AG04449 (cell line): ENCODE measurements around the gene SFMBT1.
A peak's percentile ranks its signal among the peaks of the same experiment; 100 is the strongest.

Source experiments
- CTCF ChIA-PET: fragments of 350-600 bp; formaldehyde crosslinking; extraction: SDS; loops from one replicate; lab custom pipeline; 2021; ENCODE audit warnings: antibody characterized with exemption; lab: Yijun Ruan, JAX
- POLR2A ChIA-PET: fragments of 400-600, 350-600 bp; formaldehyde crosslinking; extraction: SDS; loops from one replicate; lab custom pipeline; 2020; ENCODE audit warnings: antibody characterized with exemption, inconsistent platforms; lab: Yijun Ruan, JAX
- DNase-seq: peaks from one replicate; pipeline ENCODE4 v3.0.0-alpha.2; 2010; ENCODE audit warnings: low read depth, low spot score
- H3K4me3 ChIP-seq: 2 replicates; pipeline ENCODE4 v1.5.1; 2011; ENCODE audit warnings: low read depth, mild to moderate bottlenecking, control low read depth, low read length
- TF ChIP-seq, protein P1 (sequence below): IDR thresholded peaks from one replicate; pipeline ENCODE4 v1.5.1; 2011; ENCODE audit warnings: mild to moderate bottlenecking, moderate library complexity, low read length, control low read depth, inconsistent platforms; ENCODE audit not compliant: insufficient read depth; ENCODE audit errors: missing control alignments

The SFMBT1 gene

DNA sequence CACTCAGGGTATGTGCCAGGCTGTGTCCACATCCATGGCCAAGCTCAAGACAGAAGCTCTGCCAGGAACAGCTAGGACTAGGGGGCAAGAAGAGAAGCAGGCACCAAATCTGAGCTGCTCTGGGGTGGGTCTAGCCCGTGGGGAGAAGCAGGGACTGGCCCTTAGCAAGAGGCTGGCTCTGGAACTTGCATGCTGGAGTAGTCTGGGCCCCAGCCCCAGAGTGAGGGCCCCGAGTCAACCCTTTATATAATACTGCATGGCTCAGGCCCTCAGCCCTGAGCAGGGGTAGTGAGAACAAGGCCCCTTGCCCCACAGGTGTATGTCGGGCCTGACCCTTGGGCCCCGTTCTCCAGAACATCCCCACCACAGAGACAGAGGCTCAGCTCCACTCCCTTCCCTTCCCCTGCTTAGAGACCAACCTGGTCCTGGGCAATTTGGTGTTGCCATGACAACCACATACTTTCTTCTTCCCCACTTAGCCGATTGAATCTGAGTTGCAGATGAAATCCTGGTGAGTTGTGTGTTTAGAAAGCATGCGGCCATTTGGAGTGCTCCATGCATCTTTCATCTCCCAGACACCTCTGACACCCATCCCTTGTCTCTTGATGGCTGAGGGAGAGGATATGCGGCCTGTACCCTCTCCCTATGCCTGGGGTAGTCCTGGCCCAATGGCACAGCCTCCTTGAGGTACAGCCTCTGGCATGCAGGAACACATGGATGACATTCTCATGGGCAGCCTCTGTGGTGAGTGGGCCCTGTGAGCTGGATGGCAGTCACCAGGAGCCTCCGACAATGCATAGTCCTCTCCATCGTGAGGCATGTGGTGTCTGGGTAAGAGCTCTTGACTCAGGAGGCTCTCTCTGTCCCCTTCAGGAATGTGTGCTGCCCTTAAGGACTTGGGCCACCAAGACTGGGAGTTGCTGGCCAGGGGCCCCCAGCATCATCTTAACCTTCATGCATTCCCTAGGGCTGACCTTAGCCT lies 29.2 kb upstream of the SFMBT1 start:
- CTCF ChIA-PET, result interaction anchor here (0.7 to 2.4 kb wide), 7 partner anchors 9 to 333 kb away, joined by 3 to 11 read pairs (median 3); no protein-coding TSS in a partner anchor
- POLR2A ChIA-PET, result no interaction called here
- DNase-seq, result no peak
- H3K4me3 ChIP-seq, result no peak overlapping the region
- TF ChIP-seq, protein P1, sequence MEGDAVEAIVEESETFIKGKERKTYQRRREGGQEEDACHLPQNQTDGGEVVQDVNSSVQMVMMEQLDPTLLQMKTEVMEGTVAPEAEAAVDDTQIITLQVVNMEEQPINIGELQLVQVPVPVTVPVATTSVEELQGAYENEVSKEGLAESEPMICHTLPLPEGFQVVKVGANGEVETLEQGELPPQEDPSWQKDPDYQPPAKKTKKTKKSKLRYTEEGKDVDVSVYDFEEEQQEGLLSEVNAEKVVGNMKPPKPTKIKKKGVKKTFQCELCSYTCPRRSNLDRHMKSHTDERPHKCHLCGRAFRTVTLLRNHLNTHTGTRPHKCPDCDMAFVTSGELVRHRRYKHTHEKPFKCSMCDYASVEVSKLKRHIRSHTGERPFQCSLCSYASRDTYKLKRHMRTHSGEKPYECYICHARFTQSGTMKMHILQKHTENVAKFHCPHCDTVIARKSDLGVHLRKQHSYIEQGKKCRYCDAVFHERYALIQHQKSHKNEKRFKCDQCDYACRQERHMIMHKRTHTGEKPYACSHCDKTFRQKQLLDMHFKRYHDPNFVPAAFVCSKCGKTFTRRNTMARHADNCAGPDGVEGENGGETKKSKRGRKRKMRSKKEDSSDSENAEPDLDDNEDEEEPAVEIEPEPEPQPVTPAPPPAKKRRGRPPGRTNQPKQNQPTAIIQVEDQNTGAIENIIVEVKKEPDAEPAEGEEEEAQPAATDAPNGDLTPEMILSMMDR, result no peak

DNA sequence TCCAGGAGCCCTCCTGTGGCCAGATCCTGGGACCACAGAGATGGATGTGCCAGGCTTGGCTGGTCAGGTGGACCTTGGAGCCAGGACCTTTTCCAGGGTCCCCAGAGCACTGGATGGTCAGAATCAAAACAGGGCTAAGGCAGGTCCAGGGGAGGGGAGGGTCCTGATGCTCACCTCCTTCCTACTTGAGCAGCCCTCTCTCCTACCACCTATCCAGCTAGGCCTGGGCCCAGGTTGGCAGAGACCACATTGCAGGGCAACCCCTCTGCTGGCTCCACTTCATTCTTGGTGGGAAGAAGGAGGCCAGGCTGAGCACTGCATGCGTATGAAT lies 28.5 kb upstream of the SFMBT1 start:
- POLR2A ChIA-PET, result no interaction called here
- CTCF ChIA-PET, result interaction anchor here (0.7 to 2.4 kb wide), 6 partner anchors 9 to 333 kb away, joined by 3 to 11 read pairs (median 3); no protein-coding TSS in a partner anchor
- no peak overlapping the region for H3K4me3 ChIP-seq
- no peak for DNase-seq
- TF ChIP-seq, protein P1, result no peak

GRCh38 chr3:53073553-53074365 lies 27.9 kb upstream of the SFMBT1 start:
- 0 out of 2 replicates have a peak overlapping the region, but pooled peaks have one; percentile 48 for H3K4me3 ChIP-seq
- POLR2A ChIA-PET, result no interaction called here
- no peak for DNase-seq
- TF ChIP-seq, protein P1, result no peak
- CTCF ChIA-PET, result interaction anchor here (0.5 to 2.4 kb wide), 13 partner anchors 10 to 354 kb away, joined by 3 to 11 read pairs (median 3); partner anchors contain the start of gene SFMBT1

DNA sequence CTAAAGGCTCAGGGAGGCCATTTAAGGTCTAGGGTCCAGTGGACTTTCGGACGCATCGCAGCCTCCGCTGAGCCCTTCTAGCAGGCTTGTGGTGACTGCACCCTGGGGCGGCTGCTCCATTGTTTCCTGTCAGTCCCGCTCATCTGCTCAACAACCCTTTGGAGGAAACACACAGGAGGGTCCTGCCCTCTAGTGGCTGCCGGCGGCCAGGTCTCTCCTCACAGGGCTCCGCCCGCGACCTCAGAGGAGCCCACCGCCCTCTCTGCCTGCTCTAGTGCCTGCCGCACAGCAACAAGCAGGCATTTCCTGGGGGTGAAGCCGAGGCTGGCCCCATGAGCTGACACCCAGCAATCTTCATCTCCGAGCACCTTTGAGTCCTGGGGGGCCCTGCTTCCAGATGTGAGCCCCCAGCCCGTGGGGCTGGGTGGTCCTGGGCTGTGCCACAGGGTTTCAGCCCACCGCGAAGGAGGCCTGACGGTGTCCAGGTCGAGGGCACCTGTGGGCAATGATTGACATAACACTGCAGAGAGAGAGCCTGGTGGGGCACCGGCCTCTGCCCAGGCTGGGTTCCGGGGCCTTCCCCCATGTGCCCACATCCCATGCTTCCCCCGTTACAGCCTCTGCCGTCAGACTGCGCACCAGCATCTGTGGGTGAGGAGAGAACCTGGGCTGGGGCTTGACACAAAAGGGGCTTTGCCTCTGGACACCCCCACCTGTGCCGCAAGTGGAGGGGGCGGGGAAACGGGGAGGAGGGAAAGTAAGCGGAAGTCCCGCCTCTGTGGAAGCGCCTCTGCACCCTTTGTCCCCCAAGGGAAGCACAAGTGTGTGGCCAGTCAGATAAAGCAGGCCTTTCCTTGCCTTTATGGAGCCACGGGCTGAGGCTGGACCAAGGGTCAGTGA lies 27.0 kb upstream of the SFMBT1 start:
- POLR2A ChIA-PET, result no interaction called here
- DNase-seq, result no peak
- TF ChIP-seq, protein P1, result peak; percentile 95
- peak overlapping the region; percentile 48 for H3K4me3 ChIP-seq
- CTCF ChIA-PET, result interaction anchor here (0.6 to 2.4 kb wide), 23 partner anchors 9 to 353 kb away, joined by 3 to 11 read pairs (median 4); partner anchors contain the start of gene SFMBT1

- TF ChIP-seq, protein P1, result no peak
- CTCF ChIA-PET, result interaction anchor here (0.5 to 2.3 kb wide), 17 partner anchors 14 to 644 kb away, joined by 3 to 7 read pairs (median 5); partner anchors contain the start of gene STIMATE
- DNase-seq, result no peak
- H3K4me3 ChIP-seq, result peak overlapping the region; percentile 48; the same call in 1 of the 2 replicates
- POLR2A ChIA-PET, result no interaction called here
Observed at GRCh38 chr3:53071882-53072431, 26.1 kb upstream of the SFMBT1 start.
